Dermis microvascular lymphatic vessel endothelial cell (primary cell): Measurements from ENCODE around the gene NAA11. TPM values are rescaled to one million over a fixed set of nuclear protein-coding genes. Genes with fewer than 3 reads are reported as not detected.
"Not testable (repeated sequence)": the region's sequence is repeated elsewhere in the genome, so short reads cannot be mapped to it uniquely, and the experiment has no call there.

Experiments used
- DNase-seq, 2 donors: peaks; one replicate each; pipeline versions ENCODE4 v3.0.0 to v3.0.0-alpha.2; 2010; ENCODE audit warnings: low read depth in 2 of 2
- total RNA-seq: library from RNA; depleted of rRNA; stranded (reverse); fragments of >200 nt; gene quantifications from 2 replicates; pipeline ENCODE4 v1.2.1, GENCODE V29; 2014

NAA11 gene
- total RNA-seq, 1 donor from 2014 or later: not detected

GRCh38 chr4:79308971-79309370, 16.9 kb downstream of the NAA11 start:
- no peak for DNase-seq

- no peak for DNase-seq
Measured at GRCh38 chr4:79308137-79308536, 17.7 kb downstream of the NAA11 start.

GRCh38 chr4:79306795-79307194, 19.1 kb downstream of the NAA11 start:
- DNase-seq: no peak

GRCh38 chr4:79300280-79300679, 25.6 kb downstream of the NAA11 start:
- no peak for DNase-seq

- DNase-seq: no peak
Measured at GRCh38 chr4:79298484-79298883, 27.4 kb downstream of the NAA11 start.

GRCh38 chr4:79298027-79298426, 27.8 kb downstream of the NAA11 start:
- no peak for DNase-seq

GRCh38 chr4:79297479-79297878, 28.4 kb downstream of the NAA11 start:
- no peak for DNase-seq

GRCh38 chr4:79296768-79297428, 29.0 kb downstream of the NAA11 start:
- DNase-seq: no peak

GRCh38 chr4:79295086-79295485, 30.8 kb downstream of the NAA11 start:
- DNase-seq: no peak

GRCh38 chr4:79294064-79294463, 31.8 kb downstream of the NAA11 start:
- no peak for DNase-seq

- no peak for DNase-seq
Measured at GRCh38 chr4:79292008-79292407, 33.9 kb downstream of the NAA11 start.

GRCh38 chr4:79290376-79290775, 35.5 kb downstream of the NAA11 start:
- no peak for DNase-seq

GRCh38 chr4:79288185-79288584, 37.7 kb downstream of the NAA11 start:
- no peak for DNase-seq

- DNase-seq: no peak
Measured at GRCh38 chr4:79287718-79288117, 38.1 kb downstream of the NAA11 start.

GRCh38 chr4:79287076-79287475, 38.8 kb downstream of the NAA11 start:
- DNase-seq: no peak

GRCh38 chr4:79281566-79282359, 44.1 kb downstream of the NAA11 start:
- no peak for DNase-seq

GRCh38 chr4:79277467-79277866, 48.4 kb downstream of the NAA11 start:
- not testable (repeated sequence) for DNase-seq

GRCh38 chr4:79273915-79274314, 51.9 kb downstream of the NAA11 start:
- no peak for DNase-seq

GRCh38 chr4:79272761-79273160, 53.1 kb downstream of the NAA11 start:
- no peak for DNase-seq

- DNase-seq: no peak
Measured at GRCh38 chr4:79272126-79272525, 53.7 kb downstream of the NAA11 start.

- no peak for DNase-seq
Measured at GRCh38 chr4:79267671-79268070, 58.2 kb downstream of the NAA11 start.
